Transverse colon (tissue), 4 donors: ENCODE results near the gene KCNJ5. TPM values are rescaled to one million over a fixed set of nuclear protein-coding genes. Genes with fewer than 3 reads are reported as not detected.

Source experiments
- DNase-seq: peaks from one replicate; pipeline ENCODE4 v3.0.0-alpha.2; 2019
- H3K27ac ChIP-seq, 4 donors: fragments of 200-600 bp; sonication (generic); 2 replicates each; pipeline ENCODE4 v1.5.1; 2016 to 2018; ENCODE audit warnings: inconsistent platforms in 4 of 4
- H3K27me3 ChIP-seq: fragments of 200-600 bp; sonication (generic); 2 replicates; pipeline ENCODE4 v1.5.1; 2017; ENCODE audit warnings: inconsistent platforms
- H3K36me3 ChIP-seq, 4 donors: fragments of 200-600 bp; sonication (generic); 2 replicates each; pipeline ENCODE4 v1.5.1; 2017 to 2019; ENCODE audit warnings: inconsistent platforms in 4 of 4
- H3K4me1 ChIP-seq, 4 donors: fragments of 200-600 bp; sonication (generic); 2 replicates each; pipeline ENCODE4 v1.5.1; 2017 to 2020; ENCODE audit warnings: inconsistent platforms in 4 of 4
- H3K4me3 ChIP-seq, 4 donors: fragments of 200-600 bp; sonication (generic); 1 replicate in 1 of 4; 2 replicates in 3 of 4; pipeline versions ENCODE4 v1.5.1 to v1.6.1; 2017 to 2019; ENCODE audit warnings: inconsistent platforms in 4 of 4
- H3K9me3 ChIP-seq, 2 donors: fragments of 200-600 bp; sonication (generic); 2 replicates each; pipeline ENCODE4 v1.5.1; 2017 to 2019; ENCODE audit warnings: inconsistent platforms in 2 of 2
- EP300 ChIP-seq: sonication (generic); formaldehyde crosslinking; IDR thresholded peaks from one replicate; pipeline ENCODE4 v1.6.1; 2017; ENCODE audit warnings: antibody characterized with exemption, low read depth
- POLR2A ChIP-seq: fragments of 450-650 bp; IDR thresholded peaks from one replicate; pipeline ENCODE4 v1.6.1; 2016; ENCODE audit warnings: antibody characterized with exemption, mild to moderate bottlenecking, moderate library complexity
- POLR2AphosphoS5 ChIP-seq, 3 donors: sonication (generic); formaldehyde crosslinking; IDR thresholded peaks; one replicate each; pipeline ENCODE4 v1.6.1; 2016; ENCODE audit warnings: antibody characterized with exemption in 3 of 3
- WGBS, 2 donors: methylation state at CpG; one replicate each; pipeline ENCODE4 v1.1.5; 2018; ENCODE audit warnings: low coverage in 1 of 2; 5-methylcytosine and 5-hydroxymethylcytosine counted together
- in situ Hi-C, 4 donors: fragments of 200-750 bp; cut with MboI; loops; one replicate each; pipeline versions ENCODE4 v1.15.0 to v1.15.1; 2017; ENCODE audit warnings: low sequenced_read_pairs in 3 of 4, low pct_ligation_motif_present in 1 of 4, low pct_unique_long_range_greater_than_20kb in 1 of 4
- intact Hi-C: fragments of 100-400 bp; cut with DNase I; formaldehyde crosslinking; loops from one replicate; pipeline ENCODE4 v1.15.1; 2023; ENCODE audit warnings: low total_unique reads
- total RNA-seq, 4 donors: library from RNA; depleted of rRNA; stranded (reverse); fragments of >200 nt; gene quantifications; one replicate each; pipeline ENCODE4 v1.1.0, GENCODE V29; 2016
- TF ChIP-seq, protein P1 (sequence below), 5 experiments: fragments of 200-600 bp in 3 of 5; fragments of 450-650 bp in 2 of 5; sonication (generic) in 3 of 5; IDR thresholded peaks; 1 replicate in 2 of 5; 2 replicates in 3 of 5; pipeline ENCODE4 v1.5.1; 2016 to 2017; ENCODE audit warnings: antibody characterized with exemption in 5 of 5, inconsistent platforms in 3 of 5, mild to moderate bottlenecking in 2 of 5, moderate library complexity in 1 of 5

Gene KCNJ5
- total RNA-seq, 4 donors from 2014 or later: 0.14 to 17.1 (median 7.4) TPM

DNA sequence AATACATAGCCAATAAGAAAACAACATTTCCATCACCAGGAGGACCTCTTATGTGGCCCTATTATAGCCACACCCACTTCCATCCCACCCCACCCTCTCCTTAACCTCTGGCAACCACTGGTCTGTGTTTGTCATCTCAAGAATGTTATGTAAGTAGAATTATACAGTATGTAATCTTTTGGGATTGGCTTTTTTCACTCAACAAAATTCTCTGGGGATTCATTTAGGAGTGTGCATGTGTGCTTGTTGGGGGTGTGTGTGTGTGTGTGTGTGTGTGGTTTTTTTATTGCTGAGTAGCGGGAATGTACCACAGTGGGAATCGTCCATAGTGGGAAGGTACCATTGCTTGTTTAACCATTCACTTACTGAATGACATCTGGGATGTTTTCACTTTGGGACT is 5.2 kb downstream of the KCNJ5 start:
- WGBS, 2 donors: 20 to 36% methylated on average over 1 to 2 of the region's 2 CpGs
- Histone ChIP-seq H3K36me3 (no peaks in the 10 kb centered on the region), H3K4me1 (peaks cover 0 to 19% (median 0%) of the 10 kb centered on the region in 4 donors), H3K4me3 (no peak overlapping the region), H3K27ac (no peak overlapping the region), H3K9me3 (no peaks in the 10 kb centered on the region), H3K27me3 (peaks cover 9% of the 10 kb centered on the region)
- no peak for TF ChIP-seq POLR2AphosphoS5 (IDR thresholded peaks at IDR 0.05)
- TF ChIP-seq, protein P1, sequence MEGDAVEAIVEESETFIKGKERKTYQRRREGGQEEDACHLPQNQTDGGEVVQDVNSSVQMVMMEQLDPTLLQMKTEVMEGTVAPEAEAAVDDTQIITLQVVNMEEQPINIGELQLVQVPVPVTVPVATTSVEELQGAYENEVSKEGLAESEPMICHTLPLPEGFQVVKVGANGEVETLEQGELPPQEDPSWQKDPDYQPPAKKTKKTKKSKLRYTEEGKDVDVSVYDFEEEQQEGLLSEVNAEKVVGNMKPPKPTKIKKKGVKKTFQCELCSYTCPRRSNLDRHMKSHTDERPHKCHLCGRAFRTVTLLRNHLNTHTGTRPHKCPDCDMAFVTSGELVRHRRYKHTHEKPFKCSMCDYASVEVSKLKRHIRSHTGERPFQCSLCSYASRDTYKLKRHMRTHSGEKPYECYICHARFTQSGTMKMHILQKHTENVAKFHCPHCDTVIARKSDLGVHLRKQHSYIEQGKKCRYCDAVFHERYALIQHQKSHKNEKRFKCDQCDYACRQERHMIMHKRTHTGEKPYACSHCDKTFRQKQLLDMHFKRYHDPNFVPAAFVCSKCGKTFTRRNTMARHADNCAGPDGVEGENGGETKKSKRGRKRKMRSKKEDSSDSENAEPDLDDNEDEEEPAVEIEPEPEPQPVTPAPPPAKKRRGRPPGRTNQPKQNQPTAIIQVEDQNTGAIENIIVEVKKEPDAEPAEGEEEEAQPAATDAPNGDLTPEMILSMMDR (IDR thresholded peaks at IDR 0.05): no peak
- no peak for TF ChIP-seq POLR2A
- TF ChIP-seq EP300: no peak
- intact Hi-C loops: no loop called here
- DNase-seq: no peak
- in situ Hi-C loops: loop anchor here in 2 of 4 donors (25.0 kb wide), 1 partner anchor 441 kb away; no protein-coding TSS in a partner anchor

- no peaks in the 10 kb centered on the region for H3K36me3 ChIP-seq
- H3K27me3 ChIP-seq: no peaks in the 10 kb centered on the region
- DNase-seq: no peak
- WGBS, 2 donors: 92 to 100% methylated on average over 1 of the region's 1 CpG
- H3K4me1 ChIP-seq: peaks cover 0 to 14% (median 0%) of the 10 kb centered on the region in 4 donors
- H3K9me3 ChIP-seq: no peaks in the 10 kb centered on the region
- no peak overlapping the region for H3K4me3 ChIP-seq
- intact Hi-C loops (no loop called here), in situ Hi-C loops (loop anchor here in 2 of 4 donors (25.0 kb wide), 1 partner anchor 439 kb away; no protein-coding TSS in a partner anchor)
- H3K27ac ChIP-seq: no peak overlapping the region
- TF ChIP-seq, protein P1 (IDR thresholded peaks at IDR 0.05): no peak
Observed at GRCh38 chr11:128897826-128898225, 6.7 kb downstream of the KCNJ5 start.

DNA sequence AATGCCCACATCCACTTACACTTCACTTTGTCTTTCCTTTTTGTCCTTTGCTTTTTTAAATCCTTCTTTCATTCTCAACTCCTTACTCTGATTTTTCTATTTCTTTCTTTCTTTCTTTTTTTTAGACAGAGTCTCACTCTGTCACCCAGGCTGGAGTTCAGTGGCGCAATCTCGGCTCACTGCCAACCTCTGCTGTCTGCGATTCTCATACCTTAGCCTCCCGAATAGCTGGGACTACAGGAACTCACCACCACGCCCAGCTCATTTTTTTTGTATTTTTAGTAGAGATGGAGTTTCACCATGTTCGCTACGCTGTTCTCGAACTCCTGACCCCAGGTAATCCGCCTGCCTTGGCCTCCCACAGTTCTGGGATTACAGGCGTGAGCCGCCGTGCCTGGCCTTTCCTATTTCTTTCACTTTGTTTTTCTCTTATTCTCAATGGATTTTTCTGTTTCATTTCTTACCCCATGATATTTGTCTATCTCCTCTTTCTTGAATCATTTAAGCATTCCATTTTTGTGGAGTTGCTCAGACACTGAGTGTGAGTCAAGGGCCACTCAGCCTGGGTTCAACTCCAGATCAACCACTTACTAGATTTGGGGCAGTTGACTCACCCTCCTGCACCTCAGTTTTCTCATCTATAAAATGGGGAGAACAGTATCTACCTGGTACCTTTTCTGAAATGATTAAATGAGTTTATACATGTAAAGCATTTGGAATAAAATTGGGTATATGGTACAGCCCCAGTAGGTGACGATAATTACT is 7.6 kb downstream of the KCNJ5 start:
- TF ChIP-seq POLR2AphosphoS5 (IDR thresholded peaks at IDR 0.05) (no peak), POLR2A (no peak), EP300 (no peak)
- TF ChIP-seq, protein P1 (IDR thresholded peaks at IDR 0.05): no peak
- Histone ChIP-seq H3K4me3 (no peak overlapping the region), H3K4me1 (peaks cover 0 to 13% (median 0%) of the 10 kb centered on the region in 4 donors), H3K27ac (no peak overlapping the region), H3K36me3 (no peaks in the 10 kb centered on the region), H3K9me3 (no peaks in the 10 kb centered on the region), H3K27me3 (no peaks in the 10 kb centered on the region)
- no peak for DNase-seq
- intact Hi-C loops: no loop called here
- 90 to 91% methylated on average over 12 to 13 of the region's 13 CpGs for WGBS, 2 donors
- in situ Hi-C loops: loop anchor here in 2 of 4 donors (25.0 kb wide), 1 partner anchor 439 kb away; no protein-coding TSS in a partner anchor

- H3K27me3 ChIP-seq: peaks cover 5% of the 10 kb centered on the region
- no peaks in the 10 kb centered on the region for H3K9me3 ChIP-seq
- no peaks in the 10 kb centered on the region for H3K36me3 ChIP-seq
- in situ Hi-C loops: no loop called here
- 57 to 76% methylated on average over 4 of the region's 4 CpGs for WGBS, 2 donors
- peaks cover 3 to 8% (median 7%) of the 10 kb centered on the region in 4 donors for H3K4me1 ChIP-seq
- no peak overlapping the region for H3K4me3 ChIP-seq
- H3K27ac ChIP-seq: no peak overlapping the region
- no peak for TF ChIP-seq EP300
- TF ChIP-seq, protein P1 (IDR thresholded peaks at IDR 0.05): no peak
- TF ChIP-seq POLR2A: no peak
- TF ChIP-seq POLR2AphosphoS5 (IDR thresholded peaks at IDR 0.05): no peak
- DNase-seq: no peak
- intact Hi-C loops: no loop called here
Observed at GRCh38 chr11:128900468-128900867, 9.3 kb downstream of the KCNJ5 start.
